Tibial nerve (tissue), 4 donors: ENCODE measurements around the gene ENTPD1.

Source experiments
- CTCF ChIP-seq, 5 experiments: fragments of 200-600 bp in 3 of 5; fragments of 450-650 bp in 2 of 5; sonication (generic) in 3 of 5; IDR thresholded peaks; one replicate each; pipeline ENCODE4 v1.5.1; 2016 to 2019; ENCODE audit warnings: antibody characterized with exemption in 5 of 5, mild to moderate bottlenecking in 3 of 5, moderate library complexity in 2 of 5
- EP300 ChIP-seq, 2 donors: sonication (generic); formaldehyde crosslinking; IDR thresholded peaks; one replicate each; pipeline ENCODE4 v1.6.1; 2017; ENCODE audit warnings: antibody characterized with exemption in 2 of 2, mild to moderate bottlenecking in 1 of 2
- POLR2A ChIP-seq, 2 donors: fragments of 450-650 bp; IDR thresholded peaks; one replicate each; pipeline ENCODE4 v1.6.1; 2017; ENCODE audit warnings: antibody characterized with exemption in 2 of 2, mild to moderate bottlenecking in 2 of 2, moderate library complexity in 2 of 2

- TF ChIP-seq CTCF (IDR thresholded peaks at IDR 0.05), result no peak
- TF ChIP-seq POLR2A (IDR thresholded peaks at IDR 0.05), result no peak
- TF ChIP-seq EP300 (IDR thresholded peaks at IDR 0.05), result peak; percentile 46 to 75
Measured at GRCh38 chr10:95792874-95793285, 36.9 kb downstream of the ENTPD1 start.
